Mesendoderm (in vitro differentiated cells): ENCODE data around the gene HSD17B8.

Experiments used
- DNase-seq: peaks from one replicate; pipeline ENCODE4 v3.0.0; 2013
- H2AK5ac ChIP-seq: 2 replicates; pipeline ENCODE4 v1.6.1; 2013; ENCODE audit warnings: low read length, inconsistent platforms
- H2BK120ac ChIP-seq: 2 replicates; pipeline ENCODE4 v1.6.1; 2013; ENCODE audit warnings: low read depth, mild to moderate bottlenecking, low read length, moderate library complexity, mixed read lengths
- H2BK15ac ChIP-seq: replicated peaks from 2 replicates; pipeline ENCODE4 v1.6.1; 2013; ENCODE audit warnings: low read depth, mild to moderate bottlenecking, moderate library complexity
- H2BK5ac ChIP-seq: 2 replicates; pipeline ENCODE4 v1.6.1; 2013; ENCODE audit warnings: low read length, inconsistent platforms
- H3K18ac ChIP-seq: 2 replicates; pipeline ENCODE4 v1.6.1; 2013; ENCODE audit warnings: mild to moderate bottlenecking, low read length, mixed read lengths
- H3K23ac ChIP-seq: one replicate; pipeline ENCODE4 v1.6.1; 2013; ENCODE audit warnings: low read length
- H3K27ac ChIP-seq: 2 replicates; pipeline ENCODE4 v1.5.1; 2013; ENCODE audit warnings: low read depth, mild to moderate bottlenecking, inconsistent platforms, low read length, moderate library complexity
- H3K27me3 ChIP-seq: 2 replicates; pipeline ENCODE4 v1.6.1; 2013; ENCODE audit warnings: low read length, control low read depth, mild to moderate bottlenecking, inconsistent platforms; ENCODE audit not compliant: insufficient read depth, poor library complexity
- H3K36me3 ChIP-seq: 2 replicates; pipeline ENCODE4 v1.6.1; 2013; ENCODE audit warnings: low read length, inconsistent platforms; ENCODE audit not compliant: control insufficient read depth, insufficient read depth
- H3K4ac ChIP-seq: one replicate; pipeline ENCODE4 v1.6.1; 2013; ENCODE audit warnings: low read depth, mild to moderate bottlenecking, low read length, moderate library complexity
- H3K4me1 ChIP-seq: 2 replicates; pipeline ENCODE4 v1.6.1; 2013; ENCODE audit warnings: low read depth, low read length, inconsistent platforms; ENCODE audit not compliant: control insufficient read depth
- H3K4me2 ChIP-seq: 2 replicates; pipeline ENCODE4 v1.6.1; 2013; ENCODE audit warnings: low read length
- H3K4me3 ChIP-seq: 2 replicates; pipeline ENCODE4 v1.5.1; 2013; ENCODE audit warnings: mild to moderate bottlenecking, low read length
- H3K56ac ChIP-seq: one replicate; pipeline ENCODE4 v1.6.1; 2013; ENCODE audit warnings: low read length
- H3K79me1 ChIP-seq: 2 replicates; pipeline ENCODE4 v1.6.1; 2013; ENCODE audit warnings: low read length, inconsistent platforms
- H3K79me2 ChIP-seq: 2 replicates; pipeline ENCODE4 v1.6.1; 2013; ENCODE audit warnings: mild to moderate bottlenecking, low read length; ENCODE audit not compliant: control insufficient read depth, insufficient read depth
- H3K9ac ChIP-seq: 2 replicates; pipeline ENCODE4 v1.6.1; 2013; ENCODE audit warnings: low read length, inconsistent platforms
- H4K5ac ChIP-seq: one replicate; pipeline ENCODE4 v1.6.1; 2013; ENCODE audit warnings: low read length
- H4K8ac ChIP-seq: one replicate; pipeline ENCODE4 v1.6.1; 2013; ENCODE audit warnings: low read depth, mild to moderate bottlenecking, control low read depth, low read length, moderate library complexity
- WGBS: extraction: QIAGEN DNeasy Blood & Tissue Kit; methylation state at CpG from one replicate; pipeline ENCODE4 v1.1.7; 2013; ENCODE audit warnings: low lambda C conversion rate, missing lambda C conversion rate; ENCODE audit not compliant: insufficient coverage; ENCODE audit errors: extremely low coverage; 5-methylcytosine and 5-hydroxymethylcytosine counted together

The HSD17B8 gene

GRCh38 chr6:33195304-33196165 lies 8.9 kb upstream of the HSD17B8 start:
- no peak overlapping the region for H2BK120ac ChIP-seq
- no peak overlapping the region for H2BK15ac ChIP-seq
- no peak overlapping the region for H2AK5ac ChIP-seq
- no peak overlapping the region for H3K18ac ChIP-seq
- DNase-seq, result no peak
- no peak overlapping the region for H3K4me3 ChIP-seq
- no peak overlapping the region for H3K4ac ChIP-seq
- H4K8ac ChIP-seq, result no peak overlapping the region
- no peak overlapping the region for H3K27ac ChIP-seq
- peaks cover 3% of the 10 kb centered on the region for H3K4me1 ChIP-seq
- H3K23ac ChIP-seq, result no peak overlapping the region
- H3K36me3 ChIP-seq, result peaks cover 2% of the 10 kb centered on the region
- no peak overlapping the region for H2BK5ac ChIP-seq
- no peak overlapping the region for H3K9ac ChIP-seq
- no peak overlapping the region for H3K4me2 ChIP-seq
- peaks cover 1% of the 10 kb centered on the region for H3K79me1 ChIP-seq
- H3K79me2 ChIP-seq, result peaks cover 2% of the 10 kb centered on the region
- H4K5ac ChIP-seq, result no peak overlapping the region
- H3K27me3 ChIP-seq, result no peaks in the 10 kb centered on the region
- H3K56ac ChIP-seq, result no peak overlapping the region
- WGBS, result no CpG with 5 or more reads among the region's 15 CpGs

- Histone ChIP-seq H4K5ac (no peak overlapping the region), H3K23ac (no peak overlapping the region), H3K4ac (no peak overlapping the region), H3K56ac (peak overlapping the region; percentile 15), H3K36me3 (peaks cover 5% of the 10 kb centered on the region), H3K4me3 (no peak overlapping the region), H2AK5ac (no peak overlapping the region), H3K4me2 (no peak overlapping the region), H4K8ac (no peak overlapping the region), H3K27me3 (no peaks in the 10 kb centered on the region), H3K4me1 (peaks cover 10% of the 10 kb centered on the region), H3K27ac (no peak overlapping the region), H2BK5ac (no peak overlapping the region), H3K79me2 (peaks cover 19% of the 10 kb centered on the region), H3K79me1 (peaks cover 16% of the 10 kb centered on the region), H2BK15ac (no peak overlapping the region), H3K18ac (no peak overlapping the region), H2BK120ac (no peak overlapping the region), H3K9ac (no peak overlapping the region)
- peak; percentile 87 for DNase-seq
- WGBS, result no CpG with 5 or more reads among the region's 12 CpGs
Observed at GRCh38 chr6:33197431-33198048, 6.9 kb upstream of the HSD17B8 start.

GRCh38 chr6:33198159-33198852 lies 6.1 kb upstream of the HSD17B8 start:
- Histone ChIP-seq H3K27ac (no peak overlapping the region), H2AK5ac (no peak overlapping the region), H3K4me3 (no peak overlapping the region), H3K4me2 (no peak overlapping the region), H3K4ac (no peak overlapping the region), H3K18ac (no peak overlapping the region), H3K9ac (no peak overlapping the region), H3K56ac (peak overlapping the region; percentile 15), H4K5ac (no peak overlapping the region), H3K23ac (no peak overlapping the region), H3K36me3 (peaks cover 10% of the 10 kb centered on the region), H2BK5ac (no peak overlapping the region), H2BK120ac (no peak overlapping the region), H3K27me3 (no peaks in the 10 kb centered on the region), H4K8ac (no peak overlapping the region), H2BK15ac (no peak overlapping the region), H3K79me2 (peaks cover 21% of the 10 kb centered on the region), H3K79me1 (peaks cover 20% of the 10 kb centered on the region), H3K4me1 (peaks cover 10% of the 10 kb centered on the region)
- no peak for DNase-seq
- WGBS, result no CpG with 5 or more reads among the region's 6 CpGs

GRCh38 chr6:33198853-33199436 lies 5.5 kb upstream of the HSD17B8 start:
- Histone ChIP-seq H4K8ac (no peak overlapping the region), H3K4ac (no peak overlapping the region)
- WGBS, result no CpG with 5 or more reads among the region's 3 CpGs

GRCh38 chr6:33199687-33200218 lies 4.7 kb upstream of the HSD17B8 start:
- Histone ChIP-seq H3K18ac (peak overlapping the region; percentile 69), H3K56ac (peak overlapping the region; percentile 99), H3K9ac (peak overlapping the region; percentile 99), H2AK5ac (no peak overlapping the region), H3K4me2 (peak overlapping the region; percentile 88), H3K4me3 (peak overlapping the region; percentile 87), H2BK120ac (no peak overlapping the region), H3K23ac (no peak overlapping the region), H4K8ac (no peak overlapping the region), H3K27me3 (no peaks in the 10 kb centered on the region), H3K4ac (no peak overlapping the region), H3K4me1 (peaks cover 10% of the 10 kb centered on the region), H2BK15ac (no peak overlapping the region), H3K27ac (peak overlapping the region; percentile 94), H4K5ac (no peak overlapping the region), H3K36me3 (peaks cover 14% of the 10 kb centered on the region), H3K79me1 (peaks cover 20% of the 10 kb centered on the region), H3K79me2 (peaks cover 21% of the 10 kb centered on the region), H2BK5ac (peak overlapping the region; percentile 80)
- no CpG with 5 or more reads among the region's 26 CpGs for WGBS
- DNase-seq, result peak; percentile 95

More at GRCh38 chr6:33198853-33199436, 5.5 kb upstream of the HSD17B8 start:
- no peak for DNase-seq
- Histone ChIP-seq H3K27me3 (no peaks in the 10 kb centered on the region), H2BK120ac (no peak overlapping the region), H3K9ac (peak overlapping the region; percentile 99), H2BK5ac (no peak overlapping the region), H3K27ac (no peak overlapping the region), H3K56ac (peak overlapping the region; percentile 99), H3K4me3 (no peak overlapping the region), H4K5ac (no peak overlapping the region), H2AK5ac (no peak overlapping the region), H3K18ac (no peak overlapping the region), H2BK15ac (no peak overlapping the region), H3K79me1 (peaks cover 20% of the 10 kb centered on the region), H3K79me2 (peaks cover 21% of the 10 kb centered on the region), H3K23ac (no peak overlapping the region), H3K4me1 (peaks cover 10% of the 10 kb centered on the region), H3K4me2 (no peak overlapping the region), H3K36me3 (peaks cover 14% of the 10 kb centered on the region)
